ENCODE measurements around the gene GRAMD1B.

The GRAMD1B gene

DNA sequence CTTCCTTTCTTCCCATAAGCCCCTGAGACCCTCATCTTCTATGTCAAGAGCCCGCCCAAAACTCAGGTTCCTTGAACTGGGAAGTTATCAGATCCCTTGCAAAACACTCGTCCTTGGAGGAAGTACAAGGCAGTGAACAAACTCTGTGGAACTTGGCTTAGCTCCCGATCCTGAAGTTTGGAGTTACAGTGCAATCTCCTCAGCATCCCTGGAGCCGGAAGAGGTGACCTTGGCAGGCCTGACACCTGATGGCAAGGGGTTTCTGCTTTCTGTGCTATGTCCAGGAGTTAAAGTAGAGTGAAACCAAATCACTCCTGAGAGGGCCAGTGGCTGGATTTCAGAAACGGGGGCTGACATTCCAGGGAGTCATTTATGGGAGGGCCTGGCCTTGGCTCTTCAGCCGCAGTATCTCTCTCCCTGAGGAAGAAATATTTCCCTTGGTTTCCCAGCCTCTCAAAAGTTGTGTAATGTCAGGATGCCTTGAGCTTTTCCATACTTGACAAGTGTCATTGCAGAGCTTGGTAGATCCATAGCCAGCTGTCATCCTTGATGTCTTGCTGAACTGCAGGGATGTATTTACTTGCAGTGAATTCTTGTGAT is 1.9 kb upstream of the GRAMD1B start:
- Histone ChIP-seq H3K36me3 (ENCODE audit: control insufficient read depth, low read length) (no peaks in the 10 kb centered on the region), H3K27ac (ENCODE audit: low read depth, low read length) (no peak overlapping the region), H3K79me2 (ENCODE audit: control insufficient read depth, low read length) (no peaks in the 10 kb centered on the region), H3K27me3 (ENCODE audit: control insufficient read depth, low read length) (peaks cover 30% of the 10 kb centered on the region), H4K20me1 (ENCODE audit: control insufficient read depth, insufficient read depth, low read depth, low read length) (no peaks in the 10 kb centered on the region), H3K4me3 (ENCODE audit: low read length) (no peak overlapping the region), H3F3A (ENCODE audit: control insufficient read depth, insufficient read depth) (no peaks in the 10 kb centered on the region), H3K4me2 (ENCODE audit: low read length) (no peak overlapping the region), H3K4me1 (ENCODE audit: control insufficient read depth, low read length) (no peaks in the 10 kb centered on the region), H3K9me3 (ENCODE audit: control insufficient read depth, insufficient read depth, low read length) (no peaks in the 10 kb centered on the region), H3K9me2 (replicated peaks; ENCODE audit: control insufficient read depth, low read length) (no peaks in the 10 kb centered on the region)
- TF ChIP-seq EZH2phosphoT487 (IDR thresholded peaks at IDR 0.05; ENCODE audit: borderline replicate concordance, low read length): no peak
- TF ChIP-seq, protein P1, sequence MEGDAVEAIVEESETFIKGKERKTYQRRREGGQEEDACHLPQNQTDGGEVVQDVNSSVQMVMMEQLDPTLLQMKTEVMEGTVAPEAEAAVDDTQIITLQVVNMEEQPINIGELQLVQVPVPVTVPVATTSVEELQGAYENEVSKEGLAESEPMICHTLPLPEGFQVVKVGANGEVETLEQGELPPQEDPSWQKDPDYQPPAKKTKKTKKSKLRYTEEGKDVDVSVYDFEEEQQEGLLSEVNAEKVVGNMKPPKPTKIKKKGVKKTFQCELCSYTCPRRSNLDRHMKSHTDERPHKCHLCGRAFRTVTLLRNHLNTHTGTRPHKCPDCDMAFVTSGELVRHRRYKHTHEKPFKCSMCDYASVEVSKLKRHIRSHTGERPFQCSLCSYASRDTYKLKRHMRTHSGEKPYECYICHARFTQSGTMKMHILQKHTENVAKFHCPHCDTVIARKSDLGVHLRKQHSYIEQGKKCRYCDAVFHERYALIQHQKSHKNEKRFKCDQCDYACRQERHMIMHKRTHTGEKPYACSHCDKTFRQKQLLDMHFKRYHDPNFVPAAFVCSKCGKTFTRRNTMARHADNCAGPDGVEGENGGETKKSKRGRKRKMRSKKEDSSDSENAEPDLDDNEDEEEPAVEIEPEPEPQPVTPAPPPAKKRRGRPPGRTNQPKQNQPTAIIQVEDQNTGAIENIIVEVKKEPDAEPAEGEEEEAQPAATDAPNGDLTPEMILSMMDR (IDR thresholded peaks at IDR 0.05; ENCODE audit: low read depth, low read length, poor library complexity, severe bottlenecking): no peak

DNA sequence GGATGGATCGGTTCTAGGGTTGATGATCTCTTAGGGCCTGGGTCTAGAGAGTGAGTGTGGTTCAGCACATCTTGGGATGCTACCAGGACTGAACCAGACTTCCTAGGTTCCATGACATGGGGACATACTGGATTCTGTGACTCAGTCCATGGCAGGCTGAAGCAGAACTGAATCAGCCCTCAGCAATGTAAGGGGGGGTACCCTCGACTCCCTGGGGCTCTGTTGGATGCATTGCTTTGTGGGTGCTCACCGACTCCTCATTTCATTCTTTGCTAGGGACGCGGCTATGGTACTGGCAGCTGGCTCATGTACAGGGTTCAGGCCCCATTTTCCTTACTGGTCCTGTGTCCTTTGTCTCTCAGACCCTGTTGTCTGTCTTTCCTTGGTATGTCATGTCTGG is 733 bp upstream of the GRAMD1B start:
- Histone ChIP-seq H3K36me3 (ENCODE audit: control insufficient read depth, low read length) (no peaks in the 10 kb centered on the region), H3F3A (ENCODE audit: control insufficient read depth, insufficient read depth) (no peaks in the 10 kb centered on the region), H3K27ac (ENCODE audit: low read depth, low read length) (no peak overlapping the region), H3K9me2 (replicated peaks; ENCODE audit: control insufficient read depth, low read length) (no peaks in the 10 kb centered on the region), H3K27me3 (ENCODE audit: control insufficient read depth, low read length) (peaks cover 23% of the 10 kb centered on the region), H3K4me3 (ENCODE audit: low read length) (no peak overlapping the region), H3K4me1 (ENCODE audit: control insufficient read depth, low read length) (no peaks in the 10 kb centered on the region), H3K9me3 (ENCODE audit: control insufficient read depth, insufficient read depth, low read length) (no peaks in the 10 kb centered on the region), H3K4me2 (ENCODE audit: low read length) (no peak overlapping the region), H3K79me2 (ENCODE audit: control insufficient read depth, low read length) (no peaks in the 10 kb centered on the region), H4K20me1 (ENCODE audit: control insufficient read depth, insufficient read depth, low read depth, low read length) (no peaks in the 10 kb centered on the region)
- TF ChIP-seq EZH2phosphoT487 (IDR thresholded peaks at IDR 0.05; ENCODE audit: borderline replicate concordance, low read length): no peak
- TF ChIP-seq, protein P1 (IDR thresholded peaks at IDR 0.05; ENCODE audit: low read depth, low read length, poor library complexity, severe bottlenecking): no peak

DNA sequence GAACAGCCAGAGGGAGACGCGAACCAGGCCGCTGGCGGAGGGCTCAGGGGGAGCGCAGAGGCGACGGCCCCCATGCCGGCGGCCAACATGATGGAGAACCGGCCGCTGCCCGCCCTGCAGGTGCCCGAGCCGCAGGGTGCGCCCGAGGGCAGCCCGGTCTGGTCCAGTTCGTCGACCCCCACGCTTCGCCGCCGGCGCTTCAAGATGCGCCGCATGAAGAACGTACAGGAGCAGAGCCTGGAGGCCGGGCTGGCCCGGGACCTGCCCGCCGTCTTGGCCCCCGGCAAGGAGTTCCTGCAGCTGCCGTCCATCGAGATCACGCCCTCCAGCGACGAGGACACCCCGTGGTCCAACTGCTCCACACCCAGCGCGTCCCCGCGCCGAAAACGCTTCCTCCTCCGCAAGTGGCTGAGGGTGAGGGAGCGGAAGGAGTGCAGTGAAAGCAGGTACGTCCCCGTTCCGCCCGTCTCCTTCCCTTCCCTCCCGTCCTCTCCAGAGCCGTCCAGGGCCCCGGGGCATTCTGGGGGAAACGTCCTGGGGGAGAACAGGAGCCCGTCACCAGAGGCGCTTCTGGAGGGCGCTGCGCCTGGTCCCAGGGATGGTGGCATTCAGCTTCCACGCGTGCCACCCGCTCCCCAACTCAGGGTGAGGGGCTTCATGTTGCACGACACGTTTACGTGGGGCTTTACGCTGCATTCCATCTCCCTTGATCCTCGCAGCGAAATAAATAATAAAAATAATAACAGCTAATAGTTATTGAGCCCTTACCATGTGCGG is 840 bp downstream of the GRAMD1B start:
- H3K9me3 ChIP-seq (ENCODE audit: control insufficient read depth, insufficient read depth, low read length): no peaks in the 10 kb centered on the region
- H3K4me1 ChIP-seq (ENCODE audit: control insufficient read depth, low read length): no peaks in the 10 kb centered on the region
- H3K27me3 ChIP-seq (ENCODE audit: control insufficient read depth, low read length): peaks cover 10% of the 10 kb centered on the region
- peak overlapping the region; percentile 62 for H3K4me2 ChIP-seq (ENCODE audit: low read length)
- TF ChIP-seq, protein P1 (IDR thresholded peaks at IDR 0.05; ENCODE audit: low read depth, low read length, poor library complexity, severe bottlenecking): no peak
- H3K36me3 ChIP-seq (ENCODE audit: control insufficient read depth, low read length): no peaks in the 10 kb centered on the region
- peak overlapping the region; percentile 61 for H3K4me3 ChIP-seq (ENCODE audit: low read length)
- no peaks in the 10 kb centered on the region for H3K79me2 ChIP-seq (ENCODE audit: control insufficient read depth, low read length)
- no peaks in the 10 kb centered on the region for H3K9me2 ChIP-seq (replicated peaks; ENCODE audit: control insufficient read depth, low read length)
- H4K20me1 ChIP-seq (ENCODE audit: control insufficient read depth, insufficient read depth, low read depth, low read length): no peaks in the 10 kb centered on the region
- H3K27ac ChIP-seq (ENCODE audit: low read depth, low read length): no peak overlapping the region
- no peaks in the 10 kb centered on the region for H3F3A ChIP-seq (ENCODE audit: control insufficient read depth, insufficient read depth)

Data from DOHH2 (cell line).